Adrenal gland (tissue), 5 donors: ENCODE results near the gene NOD2.

Source experiments
- CTCF ChIP-seq, 6 experiments: fragments of 450-650 bp in 4 of 6; fragments of 200-600 bp in 2 of 6; sonication (generic) in 1 of 6; IDR thresholded peaks; 1 replicate in 5 of 6; 2 replicates in 1 of 6; pipeline versions ENCODE4 v1.5.1 to v1.8.0; 2016 to 2021; ENCODE audit warnings: antibody characterized with exemption in 6 of 6, mild to moderate bottlenecking in 2 of 6, moderate library complexity in 1 of 6
- POLR2A ChIP-seq, 2 donors: fragments of 450-650 bp; IDR thresholded peaks; one replicate each; pipeline ENCODE4 v1.6.1; 2017; ENCODE audit warnings: antibody characterized with exemption in 2 of 2, mild to moderate bottlenecking in 2 of 2, moderate library complexity in 1 of 2
- donor health status: DM: no; HTN: no; CAD: no.

GRCh38 chr16:50712560-50712898 is 19.1 kb downstream of the NOD2 start:
- no peak for TF ChIP-seq POLR2A (IDR thresholded peaks at IDR 0.05)
- TF ChIP-seq CTCF (IDR thresholded peaks at IDR 0.05): no peak
